Measurements from ENCODE around the gene TRPV5. TPM values are rescaled to one million over a fixed set of nuclear protein-coding genes. Genes with fewer than 3 reads are reported as not detected.

Gene TRPV5
- total RNA-seq, 3 donors from 2014 or later = 0.15 to 1.3 TPM; not detected in 1

- peak; percentile 52 to 75 for DNase-seq (ENCODE audit: low spot score in 2 of 2)
- Histone ChIP-seq H3K27me3 (no peaks in the 10 kb centered on the region), H3K27ac (no peak overlapping the region), H3K36me3 (no peaks in the 10 kb centered on the region), H3K4me3 (no peak overlapping the region), H3K9me3 (no peaks in the 10 kb centered on the region), H3K4me1 (no peaks in the 10 kb centered on the region)
- peak in 1 of 3 donors; percentile 42 for TF ChIP-seq POLR2AphosphoS5 (IDR thresholded peaks at IDR 0.05)
- TF ChIP-seq CTCF (IDR thresholded peaks at IDR 0.05) = no peak
- intact Hi-C loops (cut with DNase I; ENCODE audit: low total_unique reads) = no loop called here
Measured at GRCh38 chr7:142859829-142860228, 73.7 kb downstream of the TRPV5 start.

GRCh38 chr7:142859411-142859810 is 74.1 kb downstream of the TRPV5 start:
- intact Hi-C loops (cut with DNase I; ENCODE audit: low total_unique reads) = no loop called here
- Histone ChIP-seq H3K27me3 (no peaks in the 10 kb centered on the region), H3K4me1 (no peaks in the 10 kb centered on the region), H3K4me3 (no peak overlapping the region), H3K27ac (no peak overlapping the region), H3K9me3 (no peaks in the 10 kb centered on the region), H3K36me3 (no peaks in the 10 kb centered on the region)
- TF ChIP-seq CTCF (IDR thresholded peaks at IDR 0.05) (no peak), POLR2AphosphoS5 (IDR thresholded peaks at IDR 0.05) (no peak), POLR2A (IDR thresholded peaks at IDR 0.05) (no peak)
- no peak for DNase-seq (ENCODE audit: low spot score in 2 of 2)

Other genes with a start within 250 kb of the TRPV5 start
- gene PRSS1, start 184.3 kb downstream of the TRPV5 start, total RNA-seq = not detected
- gene PRSS2, start 162.8 kb downstream of the TRPV5 start, total RNA-seq = not detected
- 10 to 100 TPM in 2 of 3 donors, 1 to 10 TPM in 1; 5.2 to 29.8 (median 29.6) TPM for gene EPHB6, start 78.7 kb downstream of the TRPV5 start, total RNA-seq
- 10 to 100 TPM in 2 of 3 donors, under 1 TPM in 1; under 0.01 to 19.8 (median 13.4) TPM for gene TRPV6, start 48.0 kb downstream of the TRPV5 start, total RNA-seq
- not detected for gene LLCFC1, start 5.7 kb upstream of the TRPV5 start, total RNA-seq
- 1 to 10 TPM in 2 of 3 donors, under 1 TPM in 1; 0.16 to 4.3 (median 2.2) TPM for gene KEL, start 28.6 kb upstream of the TRPV5 start, total RNA-seq
- gene OR9A2, start 93.4 kb upstream of the TRPV5 start, total RNA-seq = 1 to 10 TPM in 2 of 3 donors, not detected in 1; 1.2 to 2.0 TPM
- gene OR6V1, start 118.6 kb upstream of the TRPV5 start, total RNA-seq = not detected
- gene PIP, start 198.3 kb upstream of the TRPV5 start, total RNA-seq = 1,000 to 10,000 TPM in 1 of 3 donors, 100 to 1,000 TPM in 1, 1 to 10 TPM in 1; 1.6 to 1,201 (median 140) TPM
- not detected for gene TAS2R39, start 249.7 kb upstream of the TRPV5 start, total RNA-seq